ENCODE measurements around the gene GADL1.

GADL1 gene

DNA sequence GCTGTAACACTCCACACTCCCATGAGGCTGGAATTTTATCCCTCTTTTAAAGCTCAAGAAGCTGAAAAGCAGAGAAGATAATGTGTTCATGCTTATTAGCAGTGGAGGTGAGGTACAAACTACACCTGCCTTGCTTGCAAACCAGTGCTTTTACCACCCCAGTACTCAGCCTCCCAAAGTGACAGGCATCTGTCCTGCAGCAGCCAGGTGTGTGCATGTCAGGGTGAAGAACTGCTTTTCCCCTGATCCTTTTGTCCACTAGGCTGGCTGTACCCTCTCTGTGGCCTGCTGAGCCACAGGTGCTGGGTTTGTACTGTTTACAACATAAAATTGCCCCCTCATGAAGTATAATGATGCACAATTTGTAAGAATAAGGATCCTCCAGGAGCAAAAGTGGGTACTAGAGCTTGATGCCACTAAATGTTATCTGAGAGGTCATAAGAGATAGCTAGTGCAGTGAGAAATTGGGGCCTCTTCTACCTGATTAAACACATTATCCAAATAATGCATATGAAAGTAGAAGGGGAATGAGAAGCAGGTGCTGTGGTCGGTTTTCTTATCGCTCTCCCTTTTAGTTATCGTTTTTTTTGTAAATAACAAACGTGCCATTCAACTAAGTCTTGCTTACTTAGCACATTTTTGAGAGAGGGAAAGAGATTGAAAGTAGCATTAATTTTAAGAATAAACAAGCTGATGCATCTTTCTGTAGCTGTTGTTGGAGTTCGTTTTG, 39.2 kb upstream of the GADL1 start:
- no peak for DNase-seq (ENCODE audit: low read depth)
- in situ Hi-C loops (cut with HindIII; ENCODE audit: low sequenced_read_pairs), result no loop called here
- H3K4me3 ChIP-seq (ENCODE audit: low read depth, low read length), result no peak overlapping the region
- TF ChIP-seq, protein P1, sequence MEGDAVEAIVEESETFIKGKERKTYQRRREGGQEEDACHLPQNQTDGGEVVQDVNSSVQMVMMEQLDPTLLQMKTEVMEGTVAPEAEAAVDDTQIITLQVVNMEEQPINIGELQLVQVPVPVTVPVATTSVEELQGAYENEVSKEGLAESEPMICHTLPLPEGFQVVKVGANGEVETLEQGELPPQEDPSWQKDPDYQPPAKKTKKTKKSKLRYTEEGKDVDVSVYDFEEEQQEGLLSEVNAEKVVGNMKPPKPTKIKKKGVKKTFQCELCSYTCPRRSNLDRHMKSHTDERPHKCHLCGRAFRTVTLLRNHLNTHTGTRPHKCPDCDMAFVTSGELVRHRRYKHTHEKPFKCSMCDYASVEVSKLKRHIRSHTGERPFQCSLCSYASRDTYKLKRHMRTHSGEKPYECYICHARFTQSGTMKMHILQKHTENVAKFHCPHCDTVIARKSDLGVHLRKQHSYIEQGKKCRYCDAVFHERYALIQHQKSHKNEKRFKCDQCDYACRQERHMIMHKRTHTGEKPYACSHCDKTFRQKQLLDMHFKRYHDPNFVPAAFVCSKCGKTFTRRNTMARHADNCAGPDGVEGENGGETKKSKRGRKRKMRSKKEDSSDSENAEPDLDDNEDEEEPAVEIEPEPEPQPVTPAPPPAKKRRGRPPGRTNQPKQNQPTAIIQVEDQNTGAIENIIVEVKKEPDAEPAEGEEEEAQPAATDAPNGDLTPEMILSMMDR (IDR thresholded peaks at IDR 0.05; ENCODE audit: low read depth, low read length, missing control alignments), result no peak

DNA sequence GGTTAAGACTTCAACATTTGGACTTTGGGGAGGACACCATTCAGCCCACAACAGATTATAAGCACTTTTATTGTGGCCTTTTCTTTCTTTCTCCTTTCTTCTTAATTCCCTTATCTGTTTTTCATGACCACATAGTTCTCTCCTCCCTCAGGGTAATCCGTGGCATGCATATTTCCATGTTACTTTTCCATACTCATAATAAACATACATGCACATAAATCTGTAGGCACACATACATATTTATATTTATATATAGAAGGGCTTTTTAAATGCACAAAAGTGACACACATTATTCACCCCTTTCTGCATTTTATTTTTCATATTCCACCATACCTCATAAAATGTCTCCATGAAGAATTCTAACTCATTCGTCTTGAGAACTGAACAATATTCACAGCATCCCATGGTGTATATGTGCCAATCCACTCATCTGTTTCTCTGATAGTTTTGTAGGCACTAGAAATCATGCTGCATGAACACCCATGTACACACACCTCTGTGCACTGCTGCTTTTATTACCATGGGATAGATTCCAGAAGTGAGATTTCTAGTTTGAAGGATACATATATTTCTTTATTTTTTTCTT, 38.1 kb upstream of the GADL1 start:
- TF ChIP-seq, protein P1 (IDR thresholded peaks at IDR 0.05; ENCODE audit: low read depth, low read length, missing control alignments), result no peak
- no peak overlapping the region for H3K4me3 ChIP-seq (ENCODE audit: low read depth, low read length)
- in situ Hi-C loops (cut with HindIII; ENCODE audit: low sequenced_read_pairs), result no loop called here
- DNase-seq (ENCODE audit: low read depth), result no peak

DNA sequence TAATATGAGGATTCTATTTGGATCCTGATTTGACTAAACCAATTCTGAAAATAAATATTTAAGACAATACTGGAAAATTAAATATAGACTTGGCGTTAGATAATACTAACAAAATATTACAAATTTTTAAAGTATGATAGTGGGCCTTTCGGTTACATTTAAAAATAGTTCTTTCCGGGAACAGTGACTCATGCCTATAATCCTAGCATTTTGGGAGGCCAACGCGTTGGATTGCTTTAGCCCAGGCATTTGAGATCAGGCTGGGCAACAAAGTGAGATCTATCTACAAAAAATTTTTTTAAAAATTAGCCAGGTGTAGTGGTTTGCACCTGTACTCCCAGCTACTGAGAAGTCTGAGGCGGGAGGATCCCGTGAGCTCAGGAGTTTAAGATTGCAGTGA, 30.3 kb upstream of the GADL1 start:
- no peak for DNase-seq (ENCODE audit: low read depth)
- TF ChIP-seq, protein P1 (IDR thresholded peaks at IDR 0.05; ENCODE audit: low read depth, low read length, missing control alignments), result no peak
- in situ Hi-C loops (cut with HindIII; ENCODE audit: low sequenced_read_pairs), result no loop called here

DNA sequence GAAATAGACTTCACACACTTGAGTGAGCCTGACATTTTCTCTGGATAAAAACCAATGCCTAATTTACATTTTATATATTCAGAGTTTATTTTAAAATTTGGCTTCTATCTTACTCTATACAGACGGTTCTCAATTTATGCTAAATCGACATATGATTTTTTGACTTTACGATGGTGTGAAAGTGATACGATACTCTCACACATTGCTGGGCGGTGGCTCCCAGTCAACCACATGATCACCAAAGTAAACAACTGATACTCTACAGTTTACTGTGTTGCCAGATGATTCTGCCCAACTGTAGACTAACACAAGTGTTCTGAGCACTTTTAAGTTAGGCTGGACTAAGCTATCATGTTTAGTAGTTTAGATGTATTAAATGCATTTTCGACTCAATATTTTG, 25.1 kb upstream of the GADL1 start:
- H3K4me3 ChIP-seq (ENCODE audit: low read depth, low read length), result no peak overlapping the region
- TF ChIP-seq, protein P1 (IDR thresholded peaks at IDR 0.05; ENCODE audit: low read depth, low read length, missing control alignments), result no peak
- no peak for DNase-seq (ENCODE audit: low read depth)
- in situ Hi-C loops (cut with HindIII; ENCODE audit: low sequenced_read_pairs), result loop anchor here (10.0 kb wide), 1 partner anchor 125 kb away; no protein-coding TSS in a partner anchor

More for the DNA sequence above, 30.3 kb upstream of the GADL1 start:
- no peak overlapping the region for H3K4me3 ChIP-seq (ENCODE audit: low read depth, low read length)

DNA sequence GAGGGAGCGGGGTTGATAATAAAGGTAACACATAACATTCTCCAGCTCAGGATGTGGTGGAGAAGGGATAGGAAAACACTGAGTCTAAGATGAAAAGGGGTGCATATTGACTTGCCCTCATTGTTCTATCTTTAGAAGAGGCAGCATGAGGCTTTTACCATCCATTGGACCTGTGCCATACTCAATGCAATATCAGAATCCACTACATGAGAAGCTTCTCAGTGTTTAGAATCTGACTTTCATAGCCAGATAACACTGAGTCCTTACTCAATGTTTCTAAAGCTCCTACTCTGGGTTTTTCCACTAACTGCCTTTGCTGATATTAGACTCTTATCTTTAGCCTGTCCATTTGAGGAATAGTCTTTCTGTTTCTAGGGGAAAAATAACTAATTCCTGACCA, 24.3 kb upstream of the GADL1 start:
- TF ChIP-seq, protein P1 (IDR thresholded peaks at IDR 0.05; ENCODE audit: low read depth, low read length, missing control alignments), result no peak
- no peak overlapping the region for H3K4me3 ChIP-seq (ENCODE audit: low read depth, low read length)
- in situ Hi-C loops (cut with HindIII; ENCODE audit: low sequenced_read_pairs), result loop anchor here (10.0 kb wide), 1 partner anchor 124 kb away; no protein-coding TSS in a partner anchor
- DNase-seq (ENCODE audit: low read depth), result no peak

DNA sequence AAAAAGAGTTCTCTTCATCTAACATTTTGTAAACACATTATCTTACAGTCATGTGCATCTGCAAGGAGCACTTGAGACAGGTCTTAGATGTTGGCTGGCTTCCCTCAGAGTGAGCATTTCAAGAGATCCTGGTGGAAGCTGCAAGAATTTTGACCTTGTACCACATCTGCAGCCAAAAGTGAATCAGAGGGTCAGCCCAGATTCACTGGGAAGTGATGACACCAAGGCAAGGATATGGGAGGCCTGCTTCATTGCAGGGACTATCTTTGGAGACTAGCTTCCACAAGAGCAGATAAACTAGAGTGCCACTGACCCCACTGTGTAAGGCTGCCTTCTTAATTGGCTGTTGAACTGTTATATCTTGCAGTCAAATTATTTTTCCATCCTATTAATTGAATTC, 21.3 kb upstream of the GADL1 start:
- in situ Hi-C loops (cut with HindIII; ENCODE audit: low sequenced_read_pairs), result loop anchor here (10.0 kb wide), 1 partner anchor 121 kb away; no protein-coding TSS in a partner anchor
- no peak for DNase-seq (ENCODE audit: low read depth)
- H3K4me3 ChIP-seq (ENCODE audit: low read depth, low read length), result no peak overlapping the region
- TF ChIP-seq, protein P1 (IDR thresholded peaks at IDR 0.05; ENCODE audit: low read depth, low read length, missing control alignments), result no peak
